Trophoblast cell (in vitro differentiated cells and primary cell): Measurements from ENCODE around the gene FRZB.

Experiments used
- DNase-seq, 2 donors: peaks; one replicate each; pipeline ENCODE4 v3.0.0-alpha.2; 2016
- H2AFZ ChIP-seq: 2 replicates; pipeline ENCODE4 v1.6.1; 2013; ENCODE audit warnings: low read length, moderate library complexity, mild to moderate bottlenecking; ENCODE audit not compliant: insufficient read depth, poor library complexity
- H2AK5ac ChIP-seq: 2 replicates; pipeline ENCODE4 v1.6.1; 2013; ENCODE audit warnings: mild to moderate bottlenecking, low read length
- H2BK120ac ChIP-seq: 2 replicates; pipeline ENCODE4 v1.6.1; 2013; ENCODE audit warnings: low read length, mild to moderate bottlenecking, moderate library complexity; ENCODE audit not compliant: insufficient read depth, poor library complexity
- H2BK12ac ChIP-seq: 2 replicates; pipeline ENCODE4 v1.6.1; 2013; ENCODE audit warnings: mild to moderate bottlenecking, low read length, moderate library complexity
- H2BK5ac ChIP-seq: 2 replicates; pipeline ENCODE4 v1.6.1; 2013; ENCODE audit warnings: low read length, low read depth, moderate library complexity, mild to moderate bottlenecking; ENCODE audit not compliant: poor library complexity
- H3K14ac ChIP-seq: 2 replicates; pipeline ENCODE4 v1.6.1; 2013; ENCODE audit warnings: mild to moderate bottlenecking, low read length
- H3K18ac ChIP-seq: 2 replicates; pipeline ENCODE4 v1.6.1; 2013; ENCODE audit warnings: mild to moderate bottlenecking, low read length
- H3K23ac ChIP-seq: 2 replicates; pipeline ENCODE4 v1.6.1; 2013; ENCODE audit warnings: low read length
- H3K27ac ChIP-seq: 2 replicates; pipeline ENCODE4 v1.5.1; 2013; ENCODE audit warnings: low read depth, mild to moderate bottlenecking, inconsistent platforms, low read length, moderate library complexity
- H3K27me3 ChIP-seq: 2 replicates; pipeline ENCODE4 v1.6.1; 2013; ENCODE audit warnings: inconsistent platforms, mild to moderate bottlenecking, low read length, moderate library complexity; ENCODE audit not compliant: insufficient read depth
- H3K36me3 ChIP-seq, 2 experiments: 1 replicate in 1 of 2; 2 replicates in 1 of 2; pipeline ENCODE4 v1.6.1; 2013; ENCODE audit warnings: low read length in 2 of 2, mild to moderate bottlenecking in 2 of 2, moderate library complexity in 1 of 2; ENCODE audit not compliant: insufficient read depth in 2 of 2, control insufficient read depth in 1 of 2
- H3K4ac ChIP-seq: 2 replicates; pipeline ENCODE4 v1.6.1; 2013; ENCODE audit warnings: low read depth, mild to moderate bottlenecking, low read length, moderate library complexity
- H3K4me1 ChIP-seq, 2 experiments: 1 replicate in 1 of 2; 2 replicates in 1 of 2; pipeline ENCODE4 v1.6.1; 2013; ENCODE audit warnings: low read length in 2 of 2, mild to moderate bottlenecking in 2 of 2, moderate library complexity in 1 of 2; ENCODE audit not compliant: insufficient read depth in 2 of 2, control insufficient read depth in 1 of 2
- H3K4me2 ChIP-seq: 2 replicates; pipeline ENCODE4 v1.6.1; 2013; ENCODE audit warnings: inconsistent platforms, mild to moderate bottlenecking, low read length, moderate library complexity
- H3K4me3 ChIP-seq: 2 replicates; pipeline ENCODE4 v1.5.1; 2013; ENCODE audit warnings: mild to moderate bottlenecking, low read depth, low read length, inconsistent platforms
- H3K79me1 ChIP-seq: one replicate; pipeline ENCODE4 v1.6.1; 2013; ENCODE audit warnings: low read length
- H3K79me2 ChIP-seq: 2 replicates; pipeline ENCODE4 v1.6.1; 2013; ENCODE audit warnings: low read length, mild to moderate bottlenecking; ENCODE audit not compliant: control insufficient read depth, insufficient read depth, poor library complexity
- H3K9ac ChIP-seq: 2 replicates; pipeline ENCODE4 v1.6.1; 2013; ENCODE audit warnings: mild to moderate bottlenecking, low read length
- H3K9me3 ChIP-seq: 2 replicates; pipeline ENCODE4 v1.6.1; 2013; ENCODE audit warnings: low read depth, mild to moderate bottlenecking, control low read depth, inconsistent platforms, low read length; ENCODE audit not compliant: insufficient read depth
- H4K12ac ChIP-seq: 2 replicates; pipeline ENCODE4 v1.6.1; 2013; ENCODE audit warnings: low read depth, mild to moderate bottlenecking, low read length, moderate library complexity
- H4K8ac ChIP-seq: 2 replicates; pipeline ENCODE4 v1.6.1; 2013; ENCODE audit warnings: low read depth, mild to moderate bottlenecking, low read length, moderate library complexity
- H4K91ac ChIP-seq: one replicate; pipeline ENCODE4 v1.6.1; 2013; ENCODE audit warnings: low read depth, mild to moderate bottlenecking, low read length, moderate library complexity
- WGBS: extraction: QIAGEN DNeasy Blood & Tissue Kit; methylation state at CpG from one replicate; pipeline ENCODE4 v1.1.7; 2013; ENCODE audit warnings: missing lambda C conversion rate; ENCODE audit not compliant: insufficient read length, insufficient coverage; ENCODE audit errors: extremely low coverage; 5-methylcytosine and 5-hydroxymethylcytosine counted together

Gene FRZB

DNA sequence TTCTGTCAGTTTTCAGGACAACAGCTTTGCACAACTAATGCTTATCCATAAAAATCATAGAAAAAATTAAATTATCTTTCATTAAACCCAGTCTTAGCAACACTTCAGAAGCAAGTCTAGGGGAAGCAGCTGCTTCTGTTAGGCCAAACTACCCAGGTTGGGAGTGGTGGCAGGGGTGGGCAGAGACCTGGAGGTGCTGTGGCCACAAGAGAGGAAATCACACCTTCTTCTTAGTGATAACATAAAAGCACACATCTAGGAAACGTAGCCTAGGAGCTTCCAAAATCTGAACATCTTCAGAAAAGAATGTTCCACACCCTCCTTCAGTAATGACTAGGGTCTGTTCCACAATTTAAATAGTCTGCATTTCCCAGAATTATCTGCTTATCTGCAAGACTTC, 32.3 kb upstream of the FRZB start:
- Histone ChIP-seq H3K36me3 (peaks cover 0 to 2% of the 10 kb centered on the region in 2 experiments), H4K8ac (no peak overlapping the region), H2BK5ac (no peak overlapping the region), H3K27me3 (no peaks in the 10 kb centered on the region), H3K9ac (no peak overlapping the region), H3K79me2 (no peaks in the 10 kb centered on the region), H3K4me3 (no peak overlapping the region), H3K79me1 (no peaks in the 10 kb centered on the region), H3K14ac (no peak overlapping the region), H4K91ac (no peak overlapping the region), H3K27ac (no peak overlapping the region), H2BK12ac (no peak overlapping the region), H3K18ac (no peak overlapping the region), H2AK5ac (no peak overlapping the region), H2BK120ac (no peak overlapping the region), H3K4me2 (no peak overlapping the region), H3K23ac (no peak overlapping the region), H3K9me3 (peaks cover 3% of the 10 kb centered on the region), H4K12ac (no peak overlapping the region), H2AFZ (no peak overlapping the region), H3K4ac (no peak overlapping the region), H3K4me1 (no peaks in the 10 kb centered on the region)
- WGBS = no CpG with 5 or more reads among the region's 1 CpG
- no peak for DNase-seq

DNA sequence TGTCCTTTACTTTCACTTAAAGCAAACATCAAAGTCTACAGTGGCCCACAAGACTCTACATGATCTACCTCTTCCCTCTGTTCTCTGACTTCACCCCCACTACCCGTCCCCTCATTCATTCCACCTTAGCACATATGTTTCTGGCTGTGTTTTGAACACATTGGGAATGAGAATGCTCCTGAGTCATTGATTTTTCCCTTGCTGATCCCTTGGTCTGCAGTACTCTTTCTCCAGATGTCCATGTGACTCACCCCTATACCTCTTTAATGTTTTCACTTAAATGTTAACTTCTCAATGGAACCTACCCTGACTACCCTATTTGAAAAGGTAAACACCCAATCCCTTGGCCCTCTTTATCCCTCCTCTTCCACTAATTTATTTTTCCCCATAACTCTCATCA, 30.7 kb upstream of the FRZB start:
- Histone ChIP-seq H4K12ac (no peak overlapping the region), H3K9me3 (peaks cover 4% of the 10 kb centered on the region), H3K18ac (no peak overlapping the region), H3K4me3 (no peak overlapping the region), H3K9ac (no peak overlapping the region), H3K4me1 (no peaks in the 10 kb centered on the region), H3K4ac (no peak overlapping the region), H2AFZ (no peak overlapping the region), H2BK12ac (no peak overlapping the region), H3K27me3 (no peaks in the 10 kb centered on the region), H2AK5ac (no peak overlapping the region), H3K79me2 (no peaks in the 10 kb centered on the region), H3K4me2 (no peak overlapping the region), H3K14ac (no peak overlapping the region), H4K8ac (no peak overlapping the region), H4K91ac (no peak overlapping the region), H3K23ac (no peak overlapping the region), H3K36me3 (peaks cover 0 to 2% of the 10 kb centered on the region in 2 experiments), H3K27ac (no peak overlapping the region), H3K79me1 (no peaks in the 10 kb centered on the region), H2BK120ac (no peak overlapping the region), H2BK5ac (no peak overlapping the region)
- no peak for DNase-seq
- no CpG with 5 or more reads among the region's 1 CpG for WGBS

DNA sequence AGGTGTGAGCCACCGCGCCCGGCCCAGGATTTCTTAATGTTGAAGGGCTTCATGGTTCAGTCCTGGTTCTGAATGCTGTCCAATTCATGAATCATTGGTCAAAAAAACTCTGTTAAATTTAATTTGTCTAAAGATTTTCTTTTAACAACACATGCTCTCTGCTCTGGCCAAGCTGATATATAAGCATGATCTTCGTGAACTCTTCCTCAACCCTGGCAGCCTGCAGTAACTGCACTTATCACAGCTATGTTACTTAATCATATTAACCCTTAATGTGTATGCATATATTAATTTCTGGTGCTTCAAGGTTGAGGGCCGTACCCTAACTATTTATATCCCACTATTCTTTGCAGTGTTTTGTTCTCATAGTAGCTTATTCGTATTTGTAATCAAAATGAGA, 29.4 kb upstream of the FRZB start:
- H2BK5ac ChIP-seq = no peak overlapping the region
- no peaks in the 10 kb centered on the region for H3K79me1 ChIP-seq
- H3K23ac ChIP-seq = no peak overlapping the region
- no peaks in the 10 kb centered on the region for H3K79me2 ChIP-seq
- H3K36me3 ChIP-seq = peaks cover 0 to 2% of the 10 kb centered on the region in 2 experiments
- H3K27ac ChIP-seq = no peak overlapping the region
- WGBS = no CpG with 5 or more reads among the region's 6 CpGs
- H2BK120ac ChIP-seq = no peak overlapping the region
- peaks cover 2% of the 10 kb centered on the region for H3K9me3 ChIP-seq
- no peaks in the 10 kb centered on the region for H3K27me3 ChIP-seq
- no peak overlapping the region for H2BK12ac ChIP-seq
- H3K4me1 ChIP-seq = no peaks in the 10 kb centered on the region
- DNase-seq = no peak
- no peak overlapping the region for H3K4me2 ChIP-seq
- H3K14ac ChIP-seq = no peak overlapping the region
- no peak overlapping the region for H3K18ac ChIP-seq
- no peak overlapping the region for H3K9ac ChIP-seq
- no peak overlapping the region for H2AK5ac ChIP-seq
- H4K8ac ChIP-seq = no peak overlapping the region
- no peak overlapping the region for H3K4me3 ChIP-seq
- H2AFZ ChIP-seq = no peak overlapping the region
- no peak overlapping the region for H3K4ac ChIP-seq
- H4K91ac ChIP-seq = no peak overlapping the region
- no peak overlapping the region for H4K12ac ChIP-seq

DNA sequence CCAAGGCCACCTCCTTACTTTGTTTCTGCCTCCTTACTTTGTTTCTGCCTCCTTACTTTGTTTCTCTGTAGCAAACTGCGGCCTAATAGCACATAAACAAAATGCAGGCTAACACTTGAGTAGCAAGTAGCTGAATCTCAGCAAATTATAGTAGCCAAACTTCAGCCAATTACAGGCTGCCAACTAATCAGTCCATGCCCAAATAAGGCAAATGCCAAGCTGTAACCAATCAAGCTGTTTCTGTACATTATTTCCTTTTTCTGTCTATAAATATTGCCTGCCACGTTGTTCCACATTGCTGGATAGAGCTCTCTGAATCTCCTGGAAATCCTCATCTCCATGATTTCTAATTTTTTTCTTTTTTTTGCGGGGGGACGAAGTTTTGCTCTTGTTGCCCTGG, 28.7 kb upstream of the FRZB start:
- Histone ChIP-seq H2BK120ac (no peak overlapping the region), H3K4ac (no peak overlapping the region), H3K79me1 (no peaks in the 10 kb centered on the region), H3K4me1 (no peaks in the 10 kb centered on the region), H3K36me3 (peaks cover 0 to 2% of the 10 kb centered on the region in 2 experiments), H3K4me3 (no peak overlapping the region), H2BK12ac (no peak overlapping the region), H3K14ac (no peak overlapping the region), H3K4me2 (no peak overlapping the region), H3K27me3 (no peaks in the 10 kb centered on the region), H2AFZ (no peak overlapping the region), H3K79me2 (no peaks in the 10 kb centered on the region), H3K9me3 (peaks cover 2% of the 10 kb centered on the region), H4K8ac (no peak overlapping the region), H3K27ac (no peak overlapping the region), H4K12ac (no peak overlapping the region), H3K9ac (no peak overlapping the region), H4K91ac (no peak overlapping the region), H3K23ac (no peak overlapping the region), H2BK5ac (no peak overlapping the region), H2AK5ac (no peak overlapping the region), H3K18ac (no peak overlapping the region)
- WGBS = no CpG with 5 or more reads among the region's 4 CpGs
- DNase-seq = no peak
